ENCODE data around the gene C1orf174. TPM values are rescaled to one million over a fixed set of nuclear protein-coding genes. Genes with fewer than 3 reads are reported as not detected.
"Not testable (repeated sequence)": the region's sequence is repeated elsewhere in the genome, so short reads cannot be mapped to it uniquely, and the experiment has no call there.

Gene C1orf174
- total RNA-seq, 2 experiments from 2014 or later: 28.5 TPM

DNA sequence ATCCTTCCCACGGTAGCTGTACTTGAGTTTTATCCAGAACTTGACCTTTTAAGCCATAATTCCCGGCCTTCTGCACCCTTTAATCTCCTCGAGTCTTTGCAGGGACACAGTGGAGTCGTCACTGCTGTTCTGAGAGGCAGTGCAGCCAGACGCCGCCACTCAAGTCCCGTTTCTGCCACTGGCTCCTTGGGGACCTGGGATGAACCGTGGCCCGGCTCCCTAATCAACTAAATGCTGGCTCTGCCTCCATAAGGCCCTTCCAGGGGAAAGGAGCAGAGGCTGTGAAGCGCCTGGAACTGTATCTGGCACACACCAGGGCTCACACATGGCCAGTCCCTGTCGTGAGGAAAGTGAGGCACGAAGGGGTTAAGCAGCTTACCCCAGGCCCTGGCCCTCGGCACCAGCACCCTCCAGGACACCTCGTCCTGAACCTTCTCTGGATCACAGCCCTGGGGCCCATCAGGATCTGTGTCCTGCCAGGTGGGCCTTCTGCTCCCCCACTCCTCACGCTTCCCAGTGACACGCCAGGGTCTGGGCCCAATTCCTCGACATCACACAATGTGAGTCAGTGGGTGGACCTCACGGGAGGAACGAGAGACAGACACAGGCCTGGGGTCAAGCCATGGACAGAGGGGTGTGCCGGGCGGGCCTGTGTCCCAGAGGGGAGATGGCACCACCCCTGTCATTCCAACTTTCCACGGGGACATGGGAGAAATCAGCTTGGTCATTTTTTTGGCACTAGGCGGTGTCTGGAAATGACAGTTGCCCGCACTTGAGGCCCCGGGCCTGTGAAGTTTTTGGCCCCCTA is 23.5 kb upstream of the C1orf174 start:
- POLR2A ChIA-PET: no interaction called here
- Mint-ChIP-seq H3K27me3 (ENCODE audit: low read depth) (no peaks in the 10 kb centered on the region), H3K27ac (no peak overlapping the region), H3K4me3 (no peak overlapping the region), H3K4me1 (ENCODE audit: low read depth) (peaks cover 2% of the 10 kb centered on the region), H3K9me3 (ENCODE audit: insufficient read depth) (no peaks in the 10 kb centered on the region), H3K36me3 (ENCODE audit: low read depth) (no peaks in the 10 kb centered on the region)
- DNase-seq (no peak), ATAC-seq (no peak)
- CTCF ChIA-PET: no interaction called here

- no peak for DNase-seq
- ChIA-PET CTCF (no interaction called here), POLR2A (no interaction called here)
- Mint-ChIP-seq H3K27me3 (ENCODE audit: low read depth) (no peaks in the 10 kb centered on the region), H3K4me3 (no peak overlapping the region), H3K27ac (no peak overlapping the region), H3K9me3 (ENCODE audit: insufficient read depth) (no peaks in the 10 kb centered on the region), H3K4me1 (ENCODE audit: low read depth) (peaks cover 2% of the 10 kb centered on the region), H3K36me3 (ENCODE audit: low read depth) (no peaks in the 10 kb centered on the region)
- ATAC-seq: no peak
Measured at GRCh38 chr1:3922851-3923250, 22.8 kb upstream of the C1orf174 start.

GRCh38 chr1:3922201-3922725 is 22.2 kb upstream of the C1orf174 start:
- no peaks in the 10 kb centered on the region for H3K36me3 Mint-ChIP-seq (ENCODE audit: low read depth)
- peaks cover 2% of the 10 kb centered on the region for H3K4me1 Mint-ChIP-seq (ENCODE audit: low read depth)
- ATAC-seq: no peak
- DNase-seq: no peak
- no peaks in the 10 kb centered on the region for H3K27me3 Mint-ChIP-seq (ENCODE audit: low read depth)
- H3K9me3 Mint-ChIP-seq (ENCODE audit: insufficient read depth): no peaks in the 10 kb centered on the region
- no peak overlapping the region for H3K27ac Mint-ChIP-seq
- CTCF ChIA-PET: no interaction called here
- H3K4me3 Mint-ChIP-seq: no peak overlapping the region
- POLR2A ChIA-PET: no interaction called here

GRCh38 chr1:3921765-3922164 is 21.7 kb upstream of the C1orf174 start:
- POLR2A ChIA-PET: no interaction called here
- CTCF ChIA-PET: no interaction called here
- no peak for DNase-seq
- no peak overlapping the region for H3K4me3 Mint-ChIP-seq
- no peaks in the 10 kb centered on the region for H3K36me3 Mint-ChIP-seq (ENCODE audit: low read depth)
- H3K9me3 Mint-ChIP-seq (ENCODE audit: insufficient read depth): no peaks in the 10 kb centered on the region
- H3K27ac Mint-ChIP-seq: no peak overlapping the region
- H3K27me3 Mint-ChIP-seq (ENCODE audit: low read depth): no peaks in the 10 kb centered on the region
- H3K4me1 Mint-ChIP-seq (ENCODE audit: low read depth): peaks cover 2% of the 10 kb centered on the region
- ATAC-seq: no peak

DNA sequence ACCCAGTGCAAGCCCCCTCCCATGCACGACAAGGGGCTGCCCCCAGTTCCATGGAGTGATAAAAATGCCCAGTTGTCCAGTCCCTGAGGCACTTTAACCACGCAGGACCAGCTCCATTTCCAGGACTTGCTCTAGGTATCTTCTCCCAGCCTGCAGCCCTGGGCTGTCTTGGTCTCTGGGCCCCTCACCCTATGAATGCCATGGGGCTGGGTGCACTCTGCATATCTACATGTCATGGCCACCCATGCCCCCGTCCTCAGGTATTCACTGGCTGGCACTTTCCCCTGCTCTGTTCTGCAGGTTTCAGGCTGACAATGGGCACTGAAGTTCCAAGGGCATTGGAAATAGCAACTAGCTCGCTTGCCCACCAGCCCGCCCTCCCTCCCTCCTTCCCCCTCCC is 19.6 kb upstream of the C1orf174 start:
- CTCF ChIA-PET: no interaction called here
- no peaks in the 10 kb centered on the region for H3K36me3 Mint-ChIP-seq (ENCODE audit: low read depth)
- no peaks in the 10 kb centered on the region for H3K9me3 Mint-ChIP-seq (ENCODE audit: insufficient read depth)
- no peak overlapping the region for H3K27ac Mint-ChIP-seq
- POLR2A ChIA-PET: no interaction called here
- DNase-seq: no peak
- peaks cover 2% of the 10 kb centered on the region for H3K4me1 Mint-ChIP-seq (ENCODE audit: low read depth)
- no peak for ATAC-seq
- no peak overlapping the region for H3K4me3 Mint-ChIP-seq
- H3K27me3 Mint-ChIP-seq (ENCODE audit: low read depth): no peaks in the 10 kb centered on the region

GRCh38 chr1:3918966-3919611 is 19.0 kb upstream of the C1orf174 start:
- ChIA-PET CTCF (no interaction called here), POLR2A (no interaction called here)
- DNase-seq: no peak
- no peaks in the 10 kb centered on the region for H3K27me3 Mint-ChIP-seq (ENCODE audit: low read depth)
- no peaks in the 10 kb centered on the region for H3K36me3 Mint-ChIP-seq (ENCODE audit: low read depth)
- no peak overlapping the region for H3K27ac Mint-ChIP-seq
- no peaks in the 10 kb centered on the region for H3K9me3 Mint-ChIP-seq (ENCODE audit: insufficient read depth)
- no peak overlapping the region for H3K4me3 Mint-ChIP-seq
- ATAC-seq: no peak
- peaks cover 2% of the 10 kb centered on the region for H3K4me1 Mint-ChIP-seq (ENCODE audit: low read depth)

DNA sequence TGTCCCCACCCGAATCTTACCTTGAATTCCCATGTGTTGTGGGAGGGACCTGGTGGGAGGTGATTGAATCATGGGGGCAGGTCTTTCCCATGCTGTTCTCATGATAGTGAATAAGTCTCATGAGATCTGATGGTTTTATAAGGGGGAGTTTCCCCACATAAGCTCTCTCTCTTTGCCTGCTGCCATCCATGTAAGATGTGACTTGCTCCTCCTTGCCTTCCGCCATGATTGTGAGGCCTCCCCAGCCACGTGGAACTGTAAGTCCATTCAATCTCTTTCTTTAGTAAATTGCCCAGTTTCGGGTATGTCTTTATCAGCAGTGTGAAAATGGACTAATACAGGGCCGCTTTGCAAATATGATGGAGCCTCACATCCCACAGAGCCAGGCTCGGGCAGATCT is 18.3 kb upstream of the C1orf174 start:
- H3K36me3 Mint-ChIP-seq (ENCODE audit: low read depth); CTCF ChIA-PET; H3K4me1 Mint-ChIP-seq (ENCODE audit: low read depth); H3K4me3 Mint-ChIP-seq; H3K9me3 Mint-ChIP-seq (ENCODE audit: insufficient read depth); H3K27ac Mint-ChIP-seq; H3K27me3 Mint-ChIP-seq (ENCODE audit: low read depth); DNase-seq; POLR2A ChIA-PET; ATAC-seq: not testable (repeated sequence)

- ATAC-seq: no peak
- H3K9me3 Mint-ChIP-seq (ENCODE audit: insufficient read depth): no peaks in the 10 kb centered on the region
Measured at GRCh38 chr1:3917761-3918160, 17.7 kb upstream of the C1orf174 start.

DNA sequence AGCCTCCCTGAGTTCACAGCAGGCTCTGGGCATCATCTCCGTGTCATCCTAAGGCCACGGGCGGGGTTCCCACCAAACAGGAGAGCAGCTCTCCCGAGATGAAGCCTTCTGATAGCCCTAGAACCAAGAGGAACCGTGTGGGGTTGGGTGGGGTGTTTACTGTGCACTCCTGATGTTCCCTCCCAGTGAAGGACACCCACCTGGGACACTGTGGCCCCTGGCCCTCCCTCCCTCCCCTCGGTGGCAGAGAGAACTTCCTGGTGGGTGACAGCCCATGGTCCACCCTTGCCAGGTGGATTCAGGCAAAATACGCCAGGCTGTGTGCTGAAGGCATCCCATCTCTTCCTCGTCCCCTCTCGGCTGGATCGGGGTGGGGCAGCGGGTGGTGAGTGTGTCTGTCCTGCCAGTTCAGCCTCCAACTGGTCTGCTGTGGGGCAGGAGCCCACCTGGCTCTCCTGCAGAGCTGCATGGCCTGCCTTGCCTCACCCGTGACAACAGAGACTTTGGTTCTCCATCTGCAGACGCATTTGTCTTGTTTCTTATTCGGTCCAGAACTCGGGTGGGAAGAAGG is 15.6 kb upstream of the C1orf174 start:
- H3K4me1 Mint-ChIP-seq (ENCODE audit: low read depth): no peaks in the 10 kb centered on the region
- DNase-seq: no peak
- POLR2A ChIA-PET: no interaction called here
- no peaks in the 10 kb centered on the region for H3K36me3 Mint-ChIP-seq (ENCODE audit: low read depth)
- no peaks in the 10 kb centered on the region for H3K9me3 Mint-ChIP-seq (ENCODE audit: insufficient read depth)
- H3K27ac Mint-ChIP-seq: no peak overlapping the region
- CTCF ChIA-PET: no interaction called here
- no peak for ATAC-seq
- H3K4me3 Mint-ChIP-seq: no peak overlapping the region
- no peaks in the 10 kb centered on the region for H3K27me3 Mint-ChIP-seq (ENCODE audit: low read depth)

More at GRCh38 chr1:3917761-3918160, 17.7 kb upstream of the C1orf174 start:
- Mint-ChIP-seq H3K36me3 (ENCODE audit: low read depth) (no peaks in the 10 kb centered on the region), H3K4me1 (ENCODE audit: low read depth) (peaks cover 2% of the 10 kb centered on the region), H3K27me3 (ENCODE audit: low read depth) (no peaks in the 10 kb centered on the region), H3K27ac (no peak overlapping the region), H3K4me3 (no peak overlapping the region)
- POLR2A ChIA-PET: no interaction called here
- no peak for DNase-seq
- CTCF ChIA-PET: no interaction called here

DNA sequence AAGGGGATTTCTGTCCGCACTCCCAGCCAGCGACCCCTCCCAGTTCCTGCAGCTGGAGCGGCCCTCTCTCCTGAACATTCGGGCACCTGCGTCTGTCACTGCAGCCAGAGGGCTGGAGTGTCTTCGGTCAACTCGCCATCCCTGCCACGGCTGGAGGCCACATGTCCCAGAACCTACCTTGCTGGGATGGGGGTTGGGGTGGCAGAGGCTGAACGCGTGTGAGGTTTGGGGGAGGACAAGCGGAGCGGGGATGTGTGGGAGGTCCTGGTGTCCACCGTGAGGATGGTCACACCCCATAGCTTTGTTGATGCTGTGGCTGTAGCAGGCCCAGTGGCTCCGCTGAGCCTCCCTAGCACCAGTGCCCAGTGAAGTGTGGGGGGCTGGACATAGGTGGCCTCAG is 14.8 kb upstream of the C1orf174 start:
- Mint-ChIP-seq H3K4me1 (ENCODE audit: low read depth) (no peaks in the 10 kb centered on the region), H3K27me3 (ENCODE audit: low read depth) (no peaks in the 10 kb centered on the region), H3K27ac (no peak overlapping the region), H3K36me3 (ENCODE audit: low read depth) (no peaks in the 10 kb centered on the region), H3K4me3 (no peak overlapping the region), H3K9me3 (ENCODE audit: insufficient read depth) (no peaks in the 10 kb centered on the region)
- POLR2A ChIA-PET: no interaction called here
- ATAC-seq (no peak), DNase-seq (no peak)
- CTCF ChIA-PET: no interaction called here

GRCh38 chr1:3914331-3914851 is 14.3 kb upstream of the C1orf174 start:
- no peak for ATAC-seq
- H3K27me3 Mint-ChIP-seq (ENCODE audit: low read depth): no peaks in the 10 kb centered on the region
- no peak overlapping the region for H3K4me3 Mint-ChIP-seq
- ChIA-PET POLR2A (no interaction called here), CTCF (no interaction called here)
- H3K9me3 Mint-ChIP-seq (ENCODE audit: insufficient read depth): no peaks in the 10 kb centered on the region
- H3K27ac Mint-ChIP-seq: no peak overlapping the region
- no peak for DNase-seq
- H3K4me1 Mint-ChIP-seq (ENCODE audit: low read depth): no peaks in the 10 kb centered on the region
- no peaks in the 10 kb centered on the region for H3K36me3 Mint-ChIP-seq (ENCODE audit: low read depth)
